GM21825 (cell line): ENCODE measurements around the gene SMC4.
"Not testable (repeated sequence)": the region's sequence is repeated elsewhere in the genome, so short reads cannot be mapped to it uniquely, and the experiment has no call there.

Experiments used
- ATAC-seq: cut with Tn5 transposase; IDR thresholded peaks from one replicate; pipeline ENCODE4 v1.9.1; 2021; ENCODE audit warnings: mild to moderate bottlenecking, moderate library complexity; ENCODE audit not compliant: unreplicated experiment

The SMC4 gene

DNA sequence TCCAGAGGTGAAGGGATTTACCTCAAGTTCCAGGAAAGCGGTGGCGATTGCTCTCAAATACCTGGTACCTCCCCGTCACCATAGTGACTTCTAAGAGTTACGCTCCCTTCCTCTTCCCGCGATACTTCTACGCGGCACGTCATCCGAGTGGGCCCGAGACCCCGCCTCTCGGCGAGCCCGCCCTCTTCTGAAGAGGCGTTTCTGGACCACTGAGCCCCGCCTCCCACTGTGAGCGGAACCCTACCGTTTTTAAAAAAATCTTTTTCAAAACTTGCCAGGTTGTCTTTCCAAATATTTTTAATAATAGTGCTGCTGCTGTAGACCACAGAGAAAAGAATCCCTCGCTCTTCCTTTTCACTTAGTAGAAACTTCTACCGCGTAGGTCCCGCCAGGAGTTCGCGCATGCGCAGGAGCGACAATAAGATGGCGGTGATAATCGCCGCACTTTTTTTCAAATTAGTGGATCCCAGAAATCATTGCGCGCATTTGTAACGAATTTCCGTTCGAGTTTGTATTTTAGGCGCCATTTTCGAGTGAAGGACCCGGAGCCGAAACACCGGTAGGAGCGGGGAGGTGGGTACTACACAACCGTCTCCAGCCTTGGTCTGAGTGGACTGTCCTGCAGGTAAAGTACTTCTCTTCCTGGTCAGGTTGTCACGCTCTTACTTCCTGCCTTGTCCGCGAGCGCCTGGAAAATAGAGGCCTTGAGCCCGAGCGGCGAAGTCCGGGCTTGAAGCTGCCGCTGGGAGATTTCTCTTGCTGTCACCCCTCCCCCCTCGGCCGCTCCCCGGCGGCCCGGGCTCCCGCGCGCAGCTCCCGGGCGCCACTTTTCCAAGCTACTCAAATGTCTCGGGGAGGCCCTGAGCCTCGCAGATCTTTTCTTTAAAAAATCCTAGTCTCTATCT, at the start of gene SMC4, which contains the start of gene IFT80:
TSS of gene SMC4 (plus strand) at position 526 of the 905 bp plus-strand sequence. CDS start 1,177 bp downstream, outside the sequence.
TSS of gene IFT80 (minus strand) at position 101 of the 905 bp plus-strand sequence. CDS start 14,625 bp downstream, outside the sequence.
- peak; percentile 95 for ATAC-seq

DNA sequence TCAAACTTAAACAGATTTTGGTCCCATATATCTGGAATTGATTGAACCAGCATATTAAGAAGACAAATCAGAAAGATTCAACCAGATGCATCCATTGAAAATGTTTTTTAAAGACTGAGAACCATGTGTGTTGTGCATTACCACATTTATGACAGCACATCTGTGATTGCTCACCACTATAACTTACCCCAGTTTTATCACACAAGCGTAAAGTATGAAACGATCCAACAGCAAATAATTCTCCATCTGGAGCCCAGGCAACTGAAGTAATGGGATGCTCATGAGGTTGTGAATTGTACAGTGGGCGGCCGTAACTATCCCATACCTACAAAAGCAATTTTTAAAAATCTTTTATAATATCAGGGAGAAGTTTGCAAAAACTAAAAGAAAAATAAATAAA, 43.6 kb upstream of the SMC4 start:
- ATAC-seq = no peak

- ATAC-seq = not testable (repeated sequence)
Measured at GRCh38 chr3:160362896-160363295, 36.6 kb upstream of the SMC4 start.

DNA sequence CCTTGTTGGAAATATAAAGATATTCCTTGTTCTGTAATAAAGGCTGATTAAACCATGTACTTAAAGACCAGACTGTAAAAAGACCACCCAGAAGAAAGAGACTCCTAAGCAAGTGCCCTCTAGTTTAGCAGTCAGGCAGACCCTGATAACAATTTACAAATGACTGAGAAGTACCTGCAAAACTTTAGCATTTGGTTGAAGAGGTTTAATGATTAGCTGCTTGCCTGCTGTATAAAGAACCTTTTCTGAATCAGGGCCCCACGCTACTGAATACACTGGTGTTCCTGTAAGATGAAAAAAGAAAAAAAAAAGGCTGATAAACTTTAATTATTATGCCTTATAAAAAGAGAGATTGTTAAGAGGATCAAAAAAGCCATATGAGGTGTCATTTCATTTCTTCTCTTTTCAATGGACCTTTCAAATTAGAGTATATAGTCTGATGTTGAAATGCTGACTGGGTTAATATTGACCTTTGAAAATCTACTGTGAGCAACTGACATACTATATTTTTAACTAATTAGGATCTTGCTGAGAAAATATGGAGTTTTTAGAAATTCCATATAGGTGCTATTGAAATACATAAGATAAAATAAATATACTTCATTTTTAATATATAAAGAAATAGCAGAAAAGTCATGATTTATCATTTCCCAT, 33.5 kb upstream of the SMC4 start:
- ATAC-seq = no peak

GRCh38 chr3:160368804-160369203, 30.6 kb upstream of the SMC4 start:
- peak; percentile 79 for ATAC-seq

GRCh38 chr3:160369784-160370183, 29.7 kb upstream of the SMC4 start:
- no peak for ATAC-seq

DNA sequence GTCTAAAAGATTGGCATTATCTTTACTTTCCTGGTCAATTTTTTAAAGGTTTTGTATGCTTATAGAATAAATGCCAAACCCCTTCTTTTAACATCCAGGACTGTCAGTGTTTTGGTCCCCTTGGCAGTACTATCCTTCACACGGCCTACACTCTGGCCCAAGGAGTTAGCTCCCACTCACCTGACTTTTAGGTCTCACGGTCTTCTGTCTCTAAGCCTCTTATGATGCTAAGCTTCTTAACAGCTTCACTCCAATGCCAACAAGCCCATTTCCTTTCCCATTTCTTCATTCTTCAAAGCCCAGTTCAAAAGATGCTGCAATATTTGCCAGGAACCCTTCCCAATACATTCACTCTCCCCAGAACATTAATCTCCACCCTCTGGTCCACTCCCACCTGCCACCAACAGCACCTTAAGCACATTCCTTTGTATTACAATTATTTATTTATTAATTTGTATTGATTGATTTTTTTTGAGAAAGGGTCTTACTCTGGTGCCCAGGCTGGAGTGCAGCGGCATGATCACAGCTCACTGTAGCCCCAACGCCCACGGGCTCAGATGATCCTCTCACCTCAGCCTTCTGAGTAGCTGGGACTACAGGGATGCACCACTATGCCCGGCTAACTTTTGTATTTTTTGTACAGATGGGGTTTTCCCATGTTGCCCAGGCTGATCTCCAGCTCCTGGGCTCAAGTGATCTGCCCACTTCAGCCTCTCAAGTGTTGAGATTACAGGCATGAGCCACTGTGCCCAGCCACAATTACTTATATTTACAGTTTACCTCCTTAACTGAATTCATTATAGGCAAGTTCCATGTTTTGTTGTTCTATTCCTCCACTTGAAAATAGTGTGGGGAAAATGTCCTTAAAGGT, 28.2 kb upstream of the SMC4 start:
- no peak for ATAC-seq

- no peak for ATAC-seq
Measured at GRCh38 chr3:160372780-160373179, 26.7 kb upstream of the SMC4 start.

DNA sequence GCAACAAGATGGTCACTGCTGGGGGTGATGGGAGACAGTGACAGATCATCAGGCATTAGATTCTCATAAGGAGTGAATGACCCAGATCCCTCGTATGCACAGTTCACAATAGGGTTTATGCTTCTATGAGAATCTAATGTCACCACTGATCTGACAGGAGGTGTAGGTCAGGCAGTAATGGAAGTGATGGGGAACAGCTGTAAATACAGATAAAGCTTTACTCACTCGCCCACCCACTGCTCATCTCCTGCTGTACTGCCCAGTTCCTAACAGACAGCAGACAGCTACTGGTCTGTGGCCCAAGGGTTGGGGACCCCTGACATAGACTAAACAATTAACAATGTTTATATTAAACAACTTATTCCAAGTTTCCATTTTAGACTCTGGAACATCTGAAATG, 25.8 kb upstream of the SMC4 start:
- no peak for ATAC-seq

- no peak for ATAC-seq
Measured at GRCh38 chr3:160374472-160374871, 25.0 kb upstream of the SMC4 start.

- no peak for ATAC-seq
Measured at GRCh38 chr3:160374925-160375324, 24.5 kb upstream of the SMC4 start.

- no peak for ATAC-seq
Measured at GRCh38 chr3:160376681-160377080, 22.8 kb upstream of the SMC4 start.

- ATAC-seq = no peak
Measured at GRCh38 chr3:160378331-160379109, 20.9 kb upstream of the SMC4 start.

DNA sequence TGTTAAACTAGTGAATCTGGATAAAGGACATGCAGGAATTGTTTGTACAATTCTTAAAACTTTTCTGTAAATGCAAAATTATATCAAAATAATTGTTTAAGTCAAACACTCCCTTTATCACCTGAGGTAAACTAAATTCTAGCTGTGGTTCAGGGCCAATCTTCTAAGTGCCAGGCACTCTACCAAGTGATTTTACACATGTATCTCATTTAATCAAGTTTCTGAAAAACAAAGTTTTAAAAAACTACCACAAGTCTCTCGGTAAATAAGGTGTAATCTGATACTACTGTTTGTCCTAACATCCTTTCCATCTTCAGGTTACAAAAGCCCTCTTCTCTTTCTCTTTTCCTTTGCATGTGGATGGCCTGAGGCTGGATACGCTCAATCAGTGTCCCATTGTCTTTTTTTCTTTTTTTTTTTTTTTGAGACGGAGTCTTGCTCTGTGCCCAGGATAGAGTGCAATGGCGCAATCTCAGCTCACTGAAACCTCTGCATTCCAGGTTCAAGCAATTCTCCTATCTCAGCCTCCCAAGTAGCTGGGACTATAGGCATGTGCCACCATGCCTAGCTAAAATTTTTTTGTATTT, 19.7 kb upstream of the SMC4 start:
- ATAC-seq = no peak

- ATAC-seq = no peak
Measured at GRCh38 chr3:160381470-160381869, 18.0 kb upstream of the SMC4 start.

- ATAC-seq = no peak
Measured at GRCh38 chr3:160384639-160385318, 14.7 kb upstream of the SMC4 start.

DNA sequence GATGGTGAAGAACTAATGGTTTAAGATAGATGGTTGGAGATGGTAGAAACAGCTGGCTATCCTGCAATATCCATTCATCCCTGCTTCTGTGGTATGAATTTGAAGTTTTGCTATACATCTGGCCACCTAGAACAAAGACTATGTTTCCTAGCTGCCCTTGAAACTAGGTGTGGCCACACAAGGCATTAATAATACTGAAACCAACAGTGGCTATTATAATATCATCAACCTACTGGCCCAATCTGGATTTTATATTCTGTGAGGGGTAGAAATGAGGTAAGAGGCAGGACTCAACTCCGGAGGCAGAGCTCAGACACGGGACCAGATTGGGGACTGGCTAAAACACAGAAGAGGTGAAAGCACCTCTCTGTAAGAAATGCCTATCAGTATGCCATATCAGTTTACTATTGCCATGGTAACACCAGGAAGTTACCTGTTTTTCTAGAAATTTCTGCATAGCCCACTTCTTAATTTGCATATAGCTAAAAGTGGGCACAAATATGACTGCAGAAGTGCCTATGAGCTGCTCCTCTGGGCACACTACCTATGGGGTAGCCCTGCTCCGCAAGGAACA, 8.8 kb upstream of the SMC4 start:
- peak; percentile 52 for ATAC-seq

- no peak for ATAC-seq
Measured at GRCh38 chr3:160392798-160393197, 6.7 kb upstream of the SMC4 start.
